ENCODE measurements around the gene PIGZ.

- TF ChIP-seq EZH2 (IDR thresholded peaks at IDR 0.05) (no peak), POLR2AphosphoS5 (IDR thresholded peaks at IDR 0.05; ENCODE audit: borderline replicate concordance, low read depth, low read length) (no peak)
These were observed 32.3 kb downstream of the PIGZ start for GRCh38 chr3:196936288-196936687.
